H1 (cell line): ENCODE data around the gene SYN1. TPM values are rescaled to one million over a fixed set of nuclear protein-coding genes. Genes with fewer than 3 reads are reported as not detected.

ENCODE experiments used
- CTCF ChIA-PET: fragments of 300-600 bp; sonication (Branson Sonifier 250); formaldehyde crosslinking; loops from one replicate; lab custom pipeline; 2021; ENCODE audit not compliant: partially characterized antibody; lab: Charles Lee
- POLR2A ChIA-PET: fragments of 300-600 bp; sonication (Branson Sonifier 250); formaldehyde crosslinking; loops from one replicate; lab custom pipeline; 2021; ENCODE audit warnings: inconsistent platforms; ENCODE audit not compliant: partially characterized antibody; lab: Charles Lee
- DNase-seq, 2 experiments: peaks; one replicate each; pipeline versions ENCODE4 v3.0.0 to v3.0.0-alpha.2; 2010 to 2022; ENCODE audit warnings: low spot score in 2 of 2, low read depth in 1 of 2, mixed read lengths in 1 of 2
- FAIRE-seq: peaks from 2 replicates; lab custom pipeline; 2011; peaks lifted over from hg19 to GRCh38; lab: Jason Lieb, UNC
- H2AFZ ChIP-seq: 2 replicates; pipeline ENCODE4 v1.8.1; 2012; ENCODE audit warnings: low read length, inconsistent platforms
- H2AK5ac ChIP-seq: 2 replicates; pipeline ENCODE4 v1.6.1; 2013; ENCODE audit warnings: low read depth, low read length
- H2BK120ac ChIP-seq: replicated peaks from 2 replicates; pipeline ENCODE3; 2013; ENCODE audit warnings: low read depth, low read length, inconsistent platforms
- H2BK12ac ChIP-seq: 2 replicates; pipeline ENCODE4 v1.6.1; 2013; ENCODE audit warnings: low read depth, low read length
- H2BK15ac ChIP-seq: 2 replicates; pipeline ENCODE4 v1.6.1; 2013; ENCODE audit warnings: low read length
- H2BK20ac ChIP-seq: 2 replicates; pipeline ENCODE4 v1.6.1; 2013; ENCODE audit warnings: low read length
- H2BK5ac ChIP-seq: 2 replicates; pipeline ENCODE4 v1.6.1; 2013; ENCODE audit warnings: low read depth, low read length
- H3K14ac ChIP-seq: 2 replicates; pipeline ENCODE4 v1.6.1; 2013; ENCODE audit warnings: inconsistent platforms; ENCODE audit not compliant: insufficient read length
- H3K18ac ChIP-seq: 2 replicates; pipeline ENCODE4 v1.6.1; 2013; ENCODE audit warnings: low read length; ENCODE audit errors: extremely low read depth
- H3K23ac ChIP-seq: 2 replicates; pipeline ENCODE4 v1.6.1; 2013; ENCODE audit warnings: inconsistent platforms; ENCODE audit not compliant: insufficient read length
- H3K23me2 ChIP-seq: 2 replicates; pipeline ENCODE4 v1.6.1; 2013; ENCODE audit warnings: low read depth, low read length
- H3K27ac ChIP-seq: 2 replicates; pipeline ENCODE4 v1.6.1; 2011; ENCODE audit warnings: low read depth, low read length, inconsistent platforms
- H3K27me3 ChIP-seq, 4 experiments: replicated peaks in 1 of 4; 1 replicate in 1 of 4; 2 replicates in 3 of 4; pipeline versions ENCODE4 v1.6.1 to v1.8.1; 2011 to 2013; ENCODE audit warnings: low read length in 3 of 4, mild to moderate bottlenecking in 3 of 4, inconsistent platforms in 2 of 4, mixed read lengths in 2 of 4, moderate library complexity in 1 of 4; ENCODE audit not compliant: control insufficient read depth in 3 of 4, insufficient read depth in 3 of 4; ENCODE audit errors: extremely low read depth in 1 of 4
- H3K36me3 ChIP-seq, 4 experiments: 2 replicates each; pipeline versions ENCODE4 v1.6.1 to v1.8.1; 2011 to 2013; ENCODE audit warnings: mild to moderate bottlenecking in 4 of 4, low read length in 3 of 4, moderate library complexity in 2 of 4, control low read depth in 1 of 4, inconsistent platforms in 1 of 4; ENCODE audit not compliant: insufficient read depth in 4 of 4, control insufficient read depth in 2 of 4
- H3K4ac ChIP-seq: replicated peaks from 2 replicates; pipeline ENCODE3; 2013; ENCODE audit warnings: low read length, low read depth, mixed read lengths, inconsistent platforms; ENCODE audit not compliant: insufficient read length
- H3K4me1 ChIP-seq, 4 experiments: replicated peaks in 1 of 4; 1 replicate in 1 of 4; 2 replicates in 3 of 4; pipeline versions ENCODE4 v1.6.1 to v1.8.1; 2011 to 2013; ENCODE audit warnings: low read length in 3 of 4, inconsistent platforms in 2 of 4, mixed read lengths in 1 of 4; ENCODE audit not compliant: insufficient read depth in 4 of 4, control insufficient read depth in 3 of 4
- H3K4me2 ChIP-seq, 2 experiments: 2 replicates each; pipeline versions ENCODE4 v1.6.1 to v1.8.1; 2011 to 2013; ENCODE audit warnings: low read depth in 2 of 2, low read length in 2 of 2, control low read depth in 1 of 2, inconsistent platforms in 1 of 2, mild to moderate bottlenecking in 1 of 2; ENCODE audit not compliant: insufficient read depth in 1 of 2
- H3K4me3 ChIP-seq, 4 experiments: fragments of 200-600, 300-600 bp in 1 of 4; sonication (generic), shearing (Covaris generic), sonication (Bioruptor Twin) in 1 of 4; 2 replicates each; pipeline versions ENCODE4 v1.5.1 to v1.8.1; 2011 to 2016; ENCODE audit warnings: low read length in 4 of 4, low read depth in 3 of 4, control low read depth in 2 of 4, inconsistent platforms in 2 of 4, mild to moderate bottlenecking in 2 of 4, mixed read lengths in 1 of 4, moderate library complexity in 1 of 4; ENCODE audit not compliant: insufficient read depth in 2 of 4; ENCODE audit errors: extremely low read depth in 1 of 4
- H3K56ac ChIP-seq: replicated peaks from 2 replicates; pipeline ENCODE3; 2013; ENCODE audit warnings: low read depth, mild to moderate bottlenecking, mixed read lengths, low read length, inconsistent platforms; ENCODE audit not compliant: insufficient read length
- H3K79me1 ChIP-seq: 2 replicates; pipeline ENCODE4 v1.6.1; 2013; ENCODE audit warnings: low read depth, low read length, control low read depth
- H3K79me2 ChIP-seq, 2 experiments: 2 replicates each; pipeline versions ENCODE4 v1.6.1 to v1.8.1; 2012 to 2013; ENCODE audit warnings: low read length in 2 of 2, mild to moderate bottlenecking in 2 of 2, inconsistent platforms in 1 of 2; ENCODE audit not compliant: insufficient read depth in 2 of 2, control insufficient read depth in 1 of 2
- H3K9ac ChIP-seq, 4 experiments: replicated peaks in 1 of 4; 1 replicate in 1 of 4; 2 replicates in 3 of 4; pipeline versions ENCODE4 v1.6.1 to v1.8.1; 2011 to 2013; ENCODE audit warnings: low read depth in 3 of 4, low read length in 3 of 4, control low read depth in 2 of 4, mild to moderate bottlenecking in 2 of 4, moderate library complexity in 2 of 4, inconsistent platforms in 1 of 4; ENCODE audit errors: extremely low read depth in 1 of 4
- H3K9me3 ChIP-seq, 2 experiments: 2 replicates each; pipeline versions ENCODE4 v1.6.1 to v1.8.1; 2012 to 2013; ENCODE audit warnings: mild to moderate bottlenecking in 2 of 2, moderate library complexity in 2 of 2, control low read depth in 1 of 2, inconsistent platforms in 1 of 2, low read depth in 1 of 2, low read length in 1 of 2, mixed read lengths in 1 of 2; ENCODE audit not compliant: insufficient read depth in 2 of 2
- H4K20me1 ChIP-seq, 2 experiments: replicated peaks in 1 of 2; 2 replicates each; pipeline versions ENCODE3 to v1.8.1; 2011 to 2013; ENCODE audit warnings: inconsistent platforms in 2 of 2, low read length in 2 of 2, mild to moderate bottlenecking in 1 of 2; ENCODE audit not compliant: insufficient read depth in 2 of 2, control insufficient read depth in 1 of 2
- H4K5ac ChIP-seq: 2 replicates; pipeline ENCODE4 v1.6.1; 2013; ENCODE audit warnings: low read length, low read depth, mixed read lengths, inconsistent platforms; ENCODE audit not compliant: insufficient read length
- H4K8ac ChIP-seq: 2 replicates; pipeline ENCODE4 v1.8.0; 2013; ENCODE audit warnings: mild to moderate bottlenecking, moderate library complexity, low read length, inconsistent platforms; ENCODE audit not compliant: insufficient read depth; ENCODE audit errors: extremely low read depth
- H4K91ac ChIP-seq: replicated peaks from 2 replicates; pipeline ENCODE3; 2013; ENCODE audit warnings: low read length, mixed read lengths, inconsistent platforms; ENCODE audit not compliant: insufficient read length
- BACH1 ChIP-seq: IDR thresholded peaks from 2 replicates; pipeline ENCODE4 v1.6.1; 2012; ENCODE audit warnings: low read length, improper control_type of control experiment
- CHD2 ChIP-seq: IDR thresholded peaks from 2 replicates; pipeline ENCODE4 v1.6.1; 2012; ENCODE audit warnings: low read length, improper control_type of control experiment
- FOSL1 ChIP-seq: IDR thresholded peaks from 2 replicates; pipeline ENCODE4 v1.6.1; 2011; ENCODE audit warnings: mild to moderate bottlenecking, low read depth, low read length, moderate library complexity; ENCODE audit not compliant: insufficient read depth
- KDM1A ChIP-seq: fragments of 200-600, 300-600 bp; sonication (generic); IDR thresholded peaks from 2 replicates; pipeline ENCODE4 v1.7.1; 2016; ENCODE audit warnings: mild to moderate bottlenecking, low read length, borderline replicate concordance
- KDM4A ChIP-seq: IDR thresholded peaks from one replicate; pipeline ENCODE4 v1.7.1; 2012; ENCODE audit warnings: low read depth, mild to moderate bottlenecking, moderate library complexity, low read length, inconsistent platforms; ENCODE audit not compliant: severe bottlenecking
- NANOG ChIP-seq: IDR thresholded peaks from 2 replicates; pipeline ENCODE4 v1.6.1; 2011; ENCODE audit warnings: low read length, low read depth, mild to moderate bottlenecking, inconsistent platforms; ENCODE audit not compliant: insufficient read depth, poor library complexity, severe bottlenecking
- POLR2AphosphoS5 ChIP-seq: IDR thresholded peaks from 2 replicates; pipeline ENCODE4 v1.6.1; 2011; ENCODE audit warnings: low read depth, low read length
- RBBP5 ChIP-seq: IDR thresholded peaks from 2 replicates; pipeline ENCODE4 v1.7.1; 2012; ENCODE audit warnings: low read depth, mild to moderate bottlenecking, inconsistent platforms, low read length, moderate library complexity, borderline replicate concordance
- TAF7 ChIP-seq: optimal IDR thresholded peaks from 2 replicates; pipeline ENCODE3; 2011; ENCODE audit warnings: low read depth, mild to moderate bottlenecking, inconsistent platforms, low read length, moderate library complexity, borderline replicate concordance
- WGBS, 2 experiments: shearing (Covaris generic) in 1 of 2; methylation state at CpG; one replicate each; pipeline versions ENCODE4 v1.1.6 to v1.1.7; 2013 to 2015; ENCODE audit warnings: low lambda C conversion rate in 2 of 2, mixed read lengths in 2 of 2, inconsistent platforms in 1 of 2, low coverage in 1 of 2, missing lambda C conversion rate in 1 of 2; ENCODE audit not compliant: insufficient replicate concordance in 2 of 2, insufficient coverage in 1 of 2, insufficient read length in 1 of 2; ENCODE audit errors: extremely low coverage in 1 of 2, missing lambda C conversion rate in 1 of 2; 5-methylcytosine and 5-hydroxymethylcytosine counted together
- polyA plus RNA-seq, 7 experiments: library from polyadenylated mRNA; depleted of rRNA in 3 of 7; stranded (reverse) in 5 of 7; unstranded in 2 of 7; fragments of >200 nt in 5 of 7; fragments of 200-250 nt in 2 of 7; gene quantifications; 1 replicate in 5 of 7; 2 replicates in 1 of 7; 4 replicates in 1 of 7; pipeline versions ENCODE4 v1.2.1 to v1.2.3, GENCODE V29; 2011 to 2013; ENCODE audit warnings: missing spikeins in 2 of 7, mixed read lengths in 2 of 7
- total RNA-seq: library from RNA; stranded (reverse); fragmentation: NEBNext Ultra II Directional; extraction: Animal tissue kit (Norgen Biotek cat#: 25700); gene quantifications from 2 replicates; pipeline ENCODE4 v1.2.1, GENCODE V29; 2021

Gene SYN1
- total and polyA plus RNA-seq, 2 of the 8 experiments (the other 6 are each of a cell fraction or from before 2014, with no cell fraction given) = 2.1 to 14.1 TPM

DNA sequence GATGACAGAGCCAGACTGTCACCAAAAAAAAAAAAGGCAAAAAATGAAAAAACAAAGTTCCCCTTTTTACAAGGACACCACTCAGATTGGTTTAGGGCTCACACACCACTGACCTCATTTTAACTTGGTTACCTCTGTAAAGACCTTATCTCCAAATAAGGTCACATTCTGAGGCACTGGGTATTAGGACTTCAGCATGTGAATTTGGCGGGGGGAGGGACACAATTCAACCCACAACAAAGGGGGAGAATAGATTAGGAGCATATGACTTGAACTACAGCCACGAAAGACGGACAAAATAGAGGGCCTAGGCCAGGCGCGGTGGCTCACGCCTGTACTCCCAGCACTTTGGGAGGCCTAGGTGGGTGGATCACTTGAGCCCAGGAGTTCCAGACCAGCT is 89.6 kb downstream of the SYN1 start:
- no peak overlapping the region for H2BK20ac ChIP-seq
- no peak overlapping the region for H2BK120ac ChIP-seq
- DNase-seq = no peak
- H3K4me1 ChIP-seq = no peaks in the 10 kb centered on the region
- H3K4ac ChIP-seq = no peak overlapping the region
- no peak for FAIRE-seq
- H3K9me3 ChIP-seq = no peaks in the 10 kb centered on the region
- H4K91ac ChIP-seq = no peak overlapping the region
- ChIA-PET CTCF (no interaction called here), POLR2A (interaction anchor here (1.2 kb wide), 1 partner anchor 313 kb away, joined by 3 read pairs; no protein-coding TSS in a partner anchor)
- H3K4me3 ChIP-seq = no peak overlapping the region
- TF ChIP-seq FOSL1 (no peak), CHD2 (no peak), BACH1 (no peak), POLR2AphosphoS5 (no peak), KDM1A (no peak), KDM4A (no peak), NANOG (no peak), TAF7 (no peak), RBBP5 (no peak)
- 89% methylated on average over 6 of the region's 6 CpGs; no CpG with 5 or more reads in 1 of the 2 experiments for WGBS, 2 experiments
- H3K27ac ChIP-seq = no peak overlapping the region
- no peak overlapping the region for H3K4me2 ChIP-seq
- no peak overlapping the region for H2AFZ ChIP-seq
- no peak overlapping the region for H3K9ac ChIP-seq
- no peak overlapping the region for H2BK5ac ChIP-seq
- no peak overlapping the region for H3K23ac ChIP-seq
- H2BK12ac ChIP-seq = no peak overlapping the region
- no peak overlapping the region for H3K56ac ChIP-seq
- H2BK15ac ChIP-seq = no peak overlapping the region
- no peaks in the 10 kb centered on the region for H3K79me2 ChIP-seq
- H4K8ac ChIP-seq = no peak overlapping the region
- H3K18ac ChIP-seq = no peak overlapping the region
- H2AK5ac ChIP-seq = no peak overlapping the region
- H3K27me3 ChIP-seq = no peaks in the 10 kb centered on the region
- no peaks in the 10 kb centered on the region for H3K79me1 ChIP-seq
- no peaks in the 10 kb centered on the region for H4K20me1 ChIP-seq
- no peak overlapping the region for H4K5ac ChIP-seq
- H3K14ac ChIP-seq = no peak overlapping the region
- H3K23me2 ChIP-seq = no peaks in the 10 kb centered on the region
- no peaks in the 10 kb centered on the region for H3K36me3 ChIP-seq
